Fibroblast of skin of abdomen (primary cell): Measurements from ENCODE around the gene P3H1.

Experiments
- DNase-seq: peaks from one replicate; pipeline ENCODE4 v3.0.0-alpha.2; 2013

P3H1 gene

GRCh38 chr1:42743317-42744147 is 23.3 kb downstream of the P3H1 start:
- no peak for DNase-seq

GRCh38 chr1:42742617-42743316 is 24.1 kb downstream of the P3H1 start:
- no peak for DNase-seq

GRCh38 chr1:42742141-42742540 is 24.7 kb downstream of the P3H1 start:
- no peak for DNase-seq

DNA sequence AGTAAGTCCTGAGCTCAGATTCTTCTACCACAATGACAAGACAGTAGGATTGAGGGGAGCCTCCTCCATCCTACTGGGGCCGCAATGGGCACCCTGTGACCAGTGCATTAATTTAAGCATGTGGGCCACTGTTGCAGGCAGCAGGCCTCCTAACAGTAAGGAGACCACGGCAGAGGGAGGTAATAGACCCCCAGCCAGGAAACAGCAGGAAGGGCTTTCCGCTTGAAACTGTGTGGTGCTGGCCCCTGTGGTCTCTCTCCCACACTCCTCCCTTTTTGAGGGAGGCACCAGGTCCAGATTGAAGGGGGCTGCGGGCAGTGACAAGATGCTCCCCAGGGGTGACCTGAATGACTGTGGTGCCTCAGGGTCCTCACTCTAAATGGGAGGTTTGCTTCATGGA is 25.1 kb downstream of the P3H1 start:
- DNase-seq, result no peak

- no peak for DNase-seq
Observed at GRCh38 chr1:42740851-42741580, 25.8 kb downstream of the P3H1 start.

GRCh38 chr1:42739753-42740700 is 26.8 kb downstream of the P3H1 start, which contains the start of gene CLDN19:
Gene CLDN19, minus strand, starts transcription at chr1:42740236. Its CDS starts 173 bp downstream, at chr1:42740063.
- DNase-seq, result no peak

DNA sequence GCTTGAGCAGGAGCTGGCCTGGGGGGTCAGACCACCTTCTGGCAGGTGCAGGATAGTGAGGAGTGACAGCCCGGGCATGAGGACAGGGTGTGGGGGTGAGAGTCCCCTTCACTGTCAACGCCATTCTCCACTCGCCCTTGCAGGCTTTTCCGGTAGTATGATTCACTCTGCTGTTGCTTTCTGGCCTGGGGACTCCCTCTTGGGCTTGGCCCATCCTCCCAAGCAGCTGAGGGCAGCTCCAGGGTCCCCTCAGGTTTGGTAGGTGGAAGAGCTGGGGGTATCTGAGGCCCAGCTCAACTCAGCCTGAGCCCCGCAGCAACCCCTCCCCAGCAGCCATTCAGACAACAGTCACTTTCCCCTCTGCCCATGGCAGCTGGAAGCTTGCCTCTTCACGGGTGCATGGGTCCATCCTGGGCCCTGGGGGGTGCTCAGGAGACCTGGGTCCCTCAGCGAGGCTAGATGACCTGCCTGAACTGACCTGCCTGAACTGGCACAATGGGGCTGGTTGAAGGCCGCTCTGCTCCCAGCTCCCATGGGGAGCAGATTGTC is 28.1 kb downstream of the P3H1 start:
- no peak for DNase-seq

GRCh38 chr1:42737986-42738677 is 28.7 kb downstream of the P3H1 start:
- no peak for DNase-seq

- DNase-seq, result no peak
Observed at GRCh38 chr1:42737257-42737656, 29.6 kb downstream of the P3H1 start.

- DNase-seq, result no peak
Observed at GRCh38 chr1:42736571-42737200, 30.1 kb downstream of the P3H1 start.

DNA sequence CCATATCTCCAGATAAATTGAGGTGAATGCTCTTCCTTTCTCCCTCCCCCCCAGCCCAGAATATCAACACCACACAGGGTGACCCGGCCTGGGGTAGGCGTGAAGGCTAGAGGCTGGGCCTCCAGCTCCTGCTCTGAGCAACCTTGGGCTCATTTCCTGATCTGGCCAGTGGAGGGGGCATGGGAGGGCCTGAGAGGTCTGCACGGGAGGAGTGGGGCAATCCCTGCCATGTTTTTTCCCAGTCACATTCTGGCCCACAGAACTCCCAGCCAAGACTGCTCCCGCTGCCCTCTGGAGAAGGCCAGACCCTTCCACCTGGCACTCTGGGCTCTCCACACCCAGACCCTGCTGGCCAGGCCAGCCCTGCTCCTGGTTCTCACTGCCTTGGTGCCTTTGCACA is 30.7 kb downstream of the P3H1 start:
- DNase-seq, result no peak

- no peak for DNase-seq
Observed at GRCh38 chr1:42735477-42736105, 31.2 kb downstream of the P3H1 start.

DNA sequence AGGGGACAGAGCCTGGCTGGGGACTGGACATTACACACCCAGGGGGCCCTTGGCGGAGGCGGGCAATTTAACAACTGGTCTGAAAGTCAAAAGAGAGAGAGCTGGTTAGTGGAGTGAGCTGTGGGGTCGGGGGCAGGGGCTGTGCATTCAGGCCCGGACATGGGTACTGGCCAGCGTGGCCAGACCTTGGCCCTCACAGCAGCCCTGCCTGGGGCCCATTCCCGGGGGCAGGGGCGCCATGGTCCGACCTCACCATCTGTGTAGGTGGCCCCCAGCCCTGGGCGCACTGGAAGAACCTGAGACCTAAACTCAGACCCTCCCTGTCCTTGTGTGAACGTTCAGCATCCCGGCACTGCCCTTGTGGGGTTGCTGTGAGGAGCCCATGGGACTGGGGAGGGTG is 31.8 kb downstream of the P3H1 start:
- no peak for DNase-seq

- DNase-seq, result no peak
Observed at GRCh38 chr1:42734201-42735035, 32.4 kb downstream of the P3H1 start.

DNA sequence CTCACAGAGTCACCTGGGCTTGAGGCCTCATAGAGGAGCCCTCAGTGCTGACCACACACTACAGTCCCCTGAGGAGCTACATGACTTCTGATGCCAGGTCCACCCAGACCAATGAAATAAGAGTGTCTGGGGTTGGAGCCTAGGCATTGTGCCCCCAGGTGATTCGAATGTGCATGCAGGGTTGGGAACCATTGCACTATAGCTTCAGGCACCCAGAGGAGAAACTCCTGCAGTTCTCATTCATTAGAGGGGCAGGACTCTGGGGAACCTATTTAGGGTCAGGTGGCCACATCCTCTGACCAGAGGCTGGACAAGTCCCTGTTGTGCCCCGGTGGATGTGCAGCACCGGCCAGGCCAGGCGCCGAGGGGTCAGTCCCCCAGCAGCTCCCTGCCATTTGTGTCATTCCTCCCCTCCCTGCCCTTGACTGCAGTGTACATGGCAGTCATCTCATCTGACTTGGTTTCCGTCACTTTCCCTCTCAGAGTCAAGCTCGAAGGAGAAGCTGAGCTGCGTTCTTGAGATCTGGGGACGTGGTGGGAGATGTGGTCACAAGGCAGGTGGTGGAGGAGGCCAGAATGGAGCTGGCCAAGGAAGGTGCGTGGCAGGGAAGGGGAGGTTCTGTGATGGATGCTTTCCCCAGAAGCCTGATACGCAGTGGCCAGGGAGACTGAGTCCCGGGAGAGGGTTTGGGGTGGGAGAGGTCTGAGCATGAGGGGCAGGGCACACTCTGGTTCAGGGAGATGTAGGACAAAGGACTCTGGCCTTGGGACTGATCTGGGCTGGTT is 33.2 kb downstream of the P3H1 start:
- DNase-seq, result no peak

GRCh38 chr1:42732126-42732680 is 34.6 kb downstream of the P3H1 start:
- no peak for DNase-seq

GRCh38 chr1:42731585-42731984 is 35.2 kb downstream of the P3H1 start:
- no peak for DNase-seq

DNA sequence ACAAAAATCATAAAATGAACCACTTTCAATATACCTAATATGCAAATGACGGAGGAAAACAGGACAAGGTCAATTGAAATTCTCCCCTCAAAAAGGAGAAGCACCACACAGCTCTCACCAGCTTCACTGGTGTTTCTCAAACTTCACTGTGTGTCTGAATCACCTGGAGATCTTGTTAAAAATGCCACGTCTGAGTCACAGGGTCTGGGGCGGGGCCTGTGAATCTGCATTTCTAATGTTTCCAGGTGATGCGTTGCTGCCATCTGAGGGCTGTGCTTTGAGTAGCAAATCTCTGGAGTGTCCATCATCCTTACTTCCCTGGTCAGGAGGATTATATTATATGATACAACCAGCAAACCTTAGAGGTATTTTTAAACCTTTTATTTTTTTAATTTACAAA is 35.8 kb downstream of the P3H1 start:
- no peak for DNase-seq
